Kidney epithelial cell (primary cell): ENCODE measurements around the gene SF3A2. TPM values are rescaled to one million over a fixed set of nuclear protein-coding genes. Genes with fewer than 3 reads are reported as not detected.

ENCODE experiments used
- DNase-seq: peaks from one replicate; pipeline ENCODE4 v3.0.0-alpha.2; 2010; ENCODE audit warnings: low read depth
- H3K27me3 ChIP-seq: 2 replicates; pipeline ENCODE4 v1.6.0; 2011; ENCODE audit warnings: low read length; ENCODE audit not compliant: control insufficient read depth, insufficient read depth
- H3K36me3 ChIP-seq: 2 replicates; pipeline ENCODE4 v1.5.1; 2011; ENCODE audit warnings: low read length; ENCODE audit not compliant: control insufficient read depth, insufficient read depth
- H3K4me3 ChIP-seq: 2 replicates; pipeline ENCODE4 v1.5.1; 2011; ENCODE audit warnings: low read depth, mild to moderate bottlenecking, control low read depth, low read length
- total RNA-seq: library from RNA; depleted of rRNA; stranded (reverse); fragments of >200 nt; gene quantifications from 2 replicates; pipeline ENCODE4 v1.2.3, GENCODE V29; 2015
- TF ChIP-seq, protein P1 (sequence below): IDR thresholded peaks from 2 replicates; pipeline ENCODE4 v1.5.1; 2011; ENCODE audit warnings: mild to moderate bottlenecking, moderate library complexity, low read length, control low read depth, inconsistent platforms; ENCODE audit not compliant: insufficient read depth, poor library complexity, severe bottlenecking

SF3A2 gene
- total RNA-seq, 1 donor from 2014 or later: 72.4 TPM

DNA sequence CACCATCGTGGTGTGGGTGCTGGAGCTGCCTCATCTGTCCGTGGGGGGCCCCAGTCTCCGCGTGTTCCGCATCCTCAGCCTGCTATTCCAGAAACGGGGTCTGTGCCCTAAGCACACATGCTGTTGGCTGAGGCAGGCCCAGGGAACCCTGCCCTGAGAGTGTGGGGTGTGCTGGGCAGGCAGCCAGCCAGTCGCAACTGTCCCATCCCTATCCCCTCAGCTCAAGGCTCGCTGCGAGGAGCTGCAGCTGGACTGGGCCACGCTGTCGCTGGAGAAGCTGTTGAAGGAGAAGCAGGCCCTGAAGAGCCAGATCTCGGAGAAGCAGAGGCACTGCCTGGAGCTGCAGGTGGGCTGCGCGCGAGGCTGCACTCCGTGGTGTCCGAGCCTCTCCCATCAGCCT lies 22.4 kb upstream of the SF3A2 start:
- TF ChIP-seq, protein P1, sequence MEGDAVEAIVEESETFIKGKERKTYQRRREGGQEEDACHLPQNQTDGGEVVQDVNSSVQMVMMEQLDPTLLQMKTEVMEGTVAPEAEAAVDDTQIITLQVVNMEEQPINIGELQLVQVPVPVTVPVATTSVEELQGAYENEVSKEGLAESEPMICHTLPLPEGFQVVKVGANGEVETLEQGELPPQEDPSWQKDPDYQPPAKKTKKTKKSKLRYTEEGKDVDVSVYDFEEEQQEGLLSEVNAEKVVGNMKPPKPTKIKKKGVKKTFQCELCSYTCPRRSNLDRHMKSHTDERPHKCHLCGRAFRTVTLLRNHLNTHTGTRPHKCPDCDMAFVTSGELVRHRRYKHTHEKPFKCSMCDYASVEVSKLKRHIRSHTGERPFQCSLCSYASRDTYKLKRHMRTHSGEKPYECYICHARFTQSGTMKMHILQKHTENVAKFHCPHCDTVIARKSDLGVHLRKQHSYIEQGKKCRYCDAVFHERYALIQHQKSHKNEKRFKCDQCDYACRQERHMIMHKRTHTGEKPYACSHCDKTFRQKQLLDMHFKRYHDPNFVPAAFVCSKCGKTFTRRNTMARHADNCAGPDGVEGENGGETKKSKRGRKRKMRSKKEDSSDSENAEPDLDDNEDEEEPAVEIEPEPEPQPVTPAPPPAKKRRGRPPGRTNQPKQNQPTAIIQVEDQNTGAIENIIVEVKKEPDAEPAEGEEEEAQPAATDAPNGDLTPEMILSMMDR: no peak
- Histone ChIP-seq H3K4me3 (no peak overlapping the region), H3K36me3 (peaks cover 8% of the 10 kb centered on the region), H3K27me3 (no peaks in the 10 kb centered on the region)
- DNase-seq: no peak

DNA sequence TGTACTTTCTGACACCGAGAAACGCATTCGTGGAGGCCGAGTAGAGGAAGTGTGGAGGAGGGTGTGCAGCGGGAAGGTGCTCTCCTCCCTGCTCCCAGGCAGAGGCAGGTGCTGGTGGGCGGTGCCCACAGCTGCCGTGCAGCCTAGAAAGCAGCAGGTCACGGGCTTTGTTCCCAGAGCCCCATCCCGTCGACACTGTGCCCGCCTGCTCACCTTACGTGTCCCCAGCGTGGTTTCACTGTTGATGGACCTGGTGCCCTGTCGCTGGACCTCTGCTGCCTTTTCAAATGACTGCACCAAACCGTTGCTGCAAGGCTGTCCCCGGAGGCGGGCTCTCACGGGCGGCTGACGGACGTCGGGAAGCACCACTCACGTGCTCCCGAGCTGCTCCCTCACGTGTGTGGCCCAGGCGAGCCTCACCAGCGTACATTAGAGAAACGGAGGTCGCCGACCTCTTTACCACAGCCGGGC lies 21.3 kb upstream of the SF3A2 start:
- Histone ChIP-seq H3K27me3 (no peaks in the 10 kb centered on the region), H3K4me3 (no peak overlapping the region), H3K36me3 (peaks cover 8% of the 10 kb centered on the region)
- no peak for DNase-seq
- TF ChIP-seq, protein P1: no peak

DNA sequence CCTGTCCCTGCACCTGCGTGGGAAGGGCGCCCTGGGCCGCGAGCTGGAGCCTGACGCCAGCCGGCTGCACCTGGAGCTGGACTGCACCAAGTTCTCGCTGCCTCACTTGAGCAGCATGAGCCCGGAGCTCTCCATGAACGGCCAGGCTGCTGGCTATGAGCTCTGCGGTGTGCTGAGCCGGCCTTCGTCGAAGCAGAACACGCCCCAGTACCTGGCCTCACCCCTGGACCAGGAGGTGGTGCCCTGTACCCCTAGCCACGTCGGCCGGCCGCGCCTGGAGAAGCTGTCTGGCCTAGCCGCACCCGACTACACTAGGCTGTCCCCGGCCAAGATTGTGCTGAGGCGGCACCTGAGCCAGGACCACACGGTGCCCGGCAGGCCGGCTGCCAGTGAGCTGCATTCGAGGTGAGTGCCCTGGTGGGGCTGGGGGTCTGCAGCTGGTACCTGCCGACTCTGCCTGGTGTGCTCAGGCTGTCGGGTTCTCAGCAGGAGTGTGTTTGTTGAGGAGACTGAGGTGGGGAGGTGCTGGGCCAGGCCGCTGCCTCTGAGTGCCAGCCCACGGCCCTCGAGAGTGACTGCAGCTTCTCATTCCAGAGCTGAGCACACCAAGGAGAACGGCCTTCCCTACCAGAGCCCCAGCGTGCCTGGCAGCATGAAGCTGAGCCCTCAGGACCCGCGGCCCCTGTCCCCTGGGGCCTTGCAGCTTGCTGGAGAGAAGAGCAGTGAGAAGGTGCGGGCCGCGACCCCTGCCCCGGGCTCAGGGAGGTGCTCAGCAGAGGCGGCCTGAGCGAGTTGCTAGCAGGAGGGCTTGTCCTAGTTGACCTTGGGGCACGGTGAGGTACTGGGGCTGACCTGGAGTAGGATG lies 20.0 kb upstream of the SF3A2 start:
- peaks cover 8% of the 10 kb centered on the region for H3K36me3 ChIP-seq
- no peak overlapping the region for H3K4me3 ChIP-seq
- H3K27me3 ChIP-seq: no peaks in the 10 kb centered on the region
- DNase-seq: no peak
- TF ChIP-seq, protein P1: no peak

DNA sequence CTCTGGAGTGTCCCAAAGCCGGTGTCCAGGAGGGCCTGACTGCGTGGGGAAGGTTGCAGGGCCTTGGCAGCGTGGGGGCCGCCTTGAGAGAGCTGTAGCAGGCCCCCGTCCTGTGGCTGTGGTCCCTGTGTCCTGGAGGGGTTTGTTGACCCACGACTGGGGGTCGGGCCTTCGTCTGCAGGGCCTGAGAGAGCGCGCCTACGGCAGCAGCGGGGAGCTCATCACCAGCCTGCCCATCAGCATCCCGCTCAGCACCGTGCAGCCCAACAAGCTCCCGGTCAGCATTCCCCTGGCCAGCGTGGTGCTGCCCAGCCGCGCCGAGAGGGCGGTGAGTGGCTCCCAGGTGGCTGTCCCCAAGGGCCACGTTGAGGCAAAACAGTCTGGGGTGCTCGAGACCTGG lies 19.0 kb upstream of the SF3A2 start:
- peaks cover 7% of the 10 kb centered on the region for H3K36me3 ChIP-seq
- no peaks in the 10 kb centered on the region for H3K27me3 ChIP-seq
- H3K4me3 ChIP-seq: no peak overlapping the region
- TF ChIP-seq, protein P1: no peak
- DNase-seq: no peak

DNA sequence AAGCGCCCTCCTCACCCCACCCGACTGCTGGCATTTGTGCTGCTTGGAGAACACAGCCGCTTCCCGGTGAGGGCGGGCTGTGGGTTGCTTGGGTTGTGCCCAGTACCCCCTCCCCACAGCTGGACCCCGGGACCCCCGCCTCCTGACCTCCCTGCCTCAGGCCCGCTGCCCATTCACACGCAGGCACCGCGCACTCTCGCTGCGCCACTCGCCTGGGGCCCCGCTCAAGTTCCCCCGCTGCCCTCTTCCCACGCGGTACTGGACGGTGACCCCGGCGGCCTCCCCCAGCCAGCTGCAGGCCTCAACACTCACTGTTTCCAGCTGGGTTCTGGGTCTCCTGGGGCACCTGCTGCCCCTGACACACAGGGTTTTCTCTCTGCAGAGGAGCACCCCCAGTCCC lies 16.9 kb upstream of the SF3A2 start:
- Histone ChIP-seq H3K27me3 (no peaks in the 10 kb centered on the region), H3K4me3 (no peak overlapping the region), H3K36me3 (peaks cover 5% of the 10 kb centered on the region)
- TF ChIP-seq, protein P1: no peak
- no peak for DNase-seq
